Measurements from ENCODE around the gene MEG3.

The MEG3 gene

GRCh38 chr14:100851586-100851916 lies 25.6 kb downstream of the MEG3 start:
- no peak for DNase-seq

- DNase-seq, result no peak
Observed at GRCh38 chr14:100851946-100852620, 26.2 kb downstream of the MEG3 start.

- no peak for DNase-seq
Observed at GRCh38 chr14:100854435-100854834, 28.5 kb downstream of the MEG3 start.

GRCh38 chr14:100855256-100855930 lies 29.5 kb downstream of the MEG3 start:
- DNase-seq, result no peak

- no peak for DNase-seq
Observed at GRCh38 chr14:100856056-100856950, 30.4 kb downstream of the MEG3 start.

- DNase-seq, result no peak
Observed at GRCh38 chr14:100857233-100857922, 31.5 kb downstream of the MEG3 start.

- no peak for DNase-seq
Observed at GRCh38 chr14:100857923-100858837, 32.3 kb downstream of the MEG3 start.

- no peak for DNase-seq
Observed at GRCh38 chr14:100858838-100859220, 32.9 kb downstream of the MEG3 start.

- DNase-seq, result no peak
Observed at GRCh38 chr14:100859781-100860180, 33.9 kb downstream of the MEG3 start.

GRCh38 chr14:100860556-100861187 lies 34.8 kb downstream of the MEG3 start:
- DNase-seq, result no peak

GRCh38 chr14:100861188-100861936 lies 35.4 kb downstream of the MEG3 start:
- no peak for DNase-seq

GRCh38 chr14:100861937-100862247 lies 36.0 kb downstream of the MEG3 start:
- no peak for DNase-seq

GRCh38 chr14:100862277-100862676 lies 36.4 kb downstream of the MEG3 start:
- DNase-seq, result no peak

GRCh38 chr14:100862793-100863192 lies 36.9 kb downstream of the MEG3 start:
- DNase-seq, result no peak

GRCh38 chr14:100864206-100864605 lies 38.3 kb downstream of the MEG3 start:
- DNase-seq, result no peak

GRCh38 chr14:100864960-100865681 lies 39.2 kb downstream of the MEG3 start:
- no peak for DNase-seq

- no peak for DNase-seq
Observed at GRCh38 chr14:100865682-100866591, 40.0 kb downstream of the MEG3 start.

- no peak for DNase-seq
Observed at GRCh38 chr14:100866666-100867630, 41.0 kb downstream of the MEG3 start.

Measured in NCI-H1105 (cell line).